HG02798 (cell line): ENCODE data around the gene PSME2.

ENCODE experiments used
- ATAC-seq: cut with Tn5 transposase; IDR thresholded peaks from one replicate; pipeline ENCODE4 v1.9.1; 2021; ENCODE audit warnings: mild to moderate bottlenecking; ENCODE audit not compliant: unreplicated experiment, poor library complexity

PSME2 gene

GRCh38 chr14:24179961-24180796 lies 33.8 kb upstream of the PSME2 start:
- no peak for ATAC-seq

- ATAC-seq, result no peak
Measured at GRCh38 chr14:24179294-24179960, 33.0 kb upstream of the PSME2 start.

- ATAC-seq, result no peak
Measured at GRCh38 chr14:24178399-24179178, 32.2 kb upstream of the PSME2 start.

GRCh38 chr14:24177891-24178290 lies 31.5 kb upstream of the PSME2 start:
- no peak for ATAC-seq

GRCh38 chr14:24177041-24177825 lies 30.8 kb upstream of the PSME2 start:
- no peak for ATAC-seq

- ATAC-seq, result no peak
Measured at GRCh38 chr14:24176599-24176998, 30.2 kb upstream of the PSME2 start.

- ATAC-seq, result no peak
Measured at GRCh38 chr14:24172871-24173281, 26.5 kb upstream of the PSME2 start.

GRCh38 chr14:24172261-24172860 lies 26.0 kb upstream of the PSME2 start:
- ATAC-seq, result no peak

GRCh38 chr14:24171422-24172260 lies 25.2 kb upstream of the PSME2 start, which contains the start of gene REC8:
TSS of gene REC8 (plus strand) at chr14:24172080. CDS start at chr14:24172553, 473 bp downstream.
- ATAC-seq, result peak; percentile 76

- ATAC-seq, result no peak
Measured at GRCh38 chr14:24167469-24168114, 21.2 kb upstream of the PSME2 start.

GRCh38 chr14:24165785-24166184 lies 19.4 kb upstream of the PSME2 start:
- ATAC-seq, result no peak

GRCh38 chr14:24164518-24164991 lies 18.1 kb upstream of the PSME2 start:
- ATAC-seq, result no peak

GRCh38 chr14:24162093-24162492 lies 15.7 kb upstream of the PSME2 start:
- ATAC-seq, result no peak

GRCh38 chr14:24160850-24161804 lies 14.7 kb upstream of the PSME2 start, which contains the start of gene IRF9:
TSS of gene IRF9 (plus strand) at chr14:24161265. CDS start at chr14:24162145, 880 bp downstream.
- peak; percentile 87 for ATAC-seq

GRCh38 chr14:24160499-24160849 lies 14.1 kb upstream of the PSME2 start:
- no peak for ATAC-seq

- no peak for ATAC-seq
Measured at GRCh38 chr14:24159777-24160498, 13.5 kb upstream of the PSME2 start.
